ENCODE results near the gene ACTN1.

- TF ChIP-seq, protein P1, sequence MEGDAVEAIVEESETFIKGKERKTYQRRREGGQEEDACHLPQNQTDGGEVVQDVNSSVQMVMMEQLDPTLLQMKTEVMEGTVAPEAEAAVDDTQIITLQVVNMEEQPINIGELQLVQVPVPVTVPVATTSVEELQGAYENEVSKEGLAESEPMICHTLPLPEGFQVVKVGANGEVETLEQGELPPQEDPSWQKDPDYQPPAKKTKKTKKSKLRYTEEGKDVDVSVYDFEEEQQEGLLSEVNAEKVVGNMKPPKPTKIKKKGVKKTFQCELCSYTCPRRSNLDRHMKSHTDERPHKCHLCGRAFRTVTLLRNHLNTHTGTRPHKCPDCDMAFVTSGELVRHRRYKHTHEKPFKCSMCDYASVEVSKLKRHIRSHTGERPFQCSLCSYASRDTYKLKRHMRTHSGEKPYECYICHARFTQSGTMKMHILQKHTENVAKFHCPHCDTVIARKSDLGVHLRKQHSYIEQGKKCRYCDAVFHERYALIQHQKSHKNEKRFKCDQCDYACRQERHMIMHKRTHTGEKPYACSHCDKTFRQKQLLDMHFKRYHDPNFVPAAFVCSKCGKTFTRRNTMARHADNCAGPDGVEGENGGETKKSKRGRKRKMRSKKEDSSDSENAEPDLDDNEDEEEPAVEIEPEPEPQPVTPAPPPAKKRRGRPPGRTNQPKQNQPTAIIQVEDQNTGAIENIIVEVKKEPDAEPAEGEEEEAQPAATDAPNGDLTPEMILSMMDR (IDR thresholded peaks at IDR 0.05), result no peak
- TF ChIP-seq POLR2A (IDR thresholded peaks at IDR 0.05) (no peak), POLR2AphosphoS5 (IDR thresholded peaks at IDR 0.05; ENCODE audit: insufficient read depth in 1 of 2, low read depth in 1 of 2) (no peak)
Observed at GRCh38 chr14:68860771-68861170, 118.3 kb downstream of the ACTN1 start.
